K562 treated with DMSO at 1 percent for 4 hours (cell line): ENCODE data around the gene MAB21L3. TPM values are rescaled to one million over a fixed set of nuclear protein-coding genes. Genes with fewer than 3 reads are reported as not detected.

ENCODE experiments used
- total RNA-seq: library from RNA; unstranded; fragments of 300-600 nt; gene quantifications from 2 replicates; pipeline ENCODE4 v1.2.3, GENCODE V29; 2022; ENCODE audit not compliant: insufficient read depth

MAB21L3 gene
- total RNA-seq = not detected in 2 replicates

DNA sequence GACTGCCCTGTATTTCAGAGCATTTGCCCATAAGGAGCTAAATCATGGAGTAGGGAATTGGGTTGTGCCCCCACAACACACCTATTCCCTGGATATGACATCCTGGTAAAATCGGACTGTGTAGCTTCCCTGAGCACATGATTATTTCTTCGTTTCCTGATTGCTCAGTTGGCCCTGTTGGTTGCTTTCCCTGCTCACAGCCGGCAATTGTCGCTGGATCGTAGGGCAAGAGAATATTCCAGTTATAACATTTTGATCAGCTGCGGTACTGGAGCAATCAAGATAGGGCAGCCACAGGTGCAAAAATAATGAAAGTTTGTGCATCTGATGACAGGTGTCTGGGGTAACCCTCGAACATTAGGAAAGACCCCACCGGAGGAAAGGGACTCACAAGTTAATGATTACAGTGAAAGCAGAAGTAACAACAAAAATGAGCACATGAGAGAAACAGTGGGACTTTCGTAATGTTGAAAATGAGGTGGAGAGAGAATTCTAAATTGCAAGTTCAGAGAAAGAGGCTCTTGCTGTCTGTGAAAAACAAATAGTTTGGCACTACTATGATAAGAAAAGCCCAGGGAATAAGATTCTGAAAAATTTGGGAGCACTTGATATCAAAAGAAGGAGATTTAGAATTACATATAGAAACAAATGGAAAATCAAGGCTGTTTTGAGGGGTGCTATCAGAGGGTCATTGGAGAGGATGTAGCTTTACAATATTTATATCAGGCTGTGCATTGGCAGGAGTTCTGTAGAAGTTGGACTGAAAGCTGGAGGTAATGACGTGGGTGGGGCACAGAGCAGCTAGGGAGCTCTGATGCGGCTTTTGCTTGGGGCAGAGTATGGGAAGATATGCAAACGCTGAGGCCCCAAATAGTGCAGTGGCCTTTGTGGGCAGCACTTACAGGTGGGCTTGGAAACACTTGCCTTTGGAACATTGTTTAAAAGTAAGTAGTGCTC is at the start of gene MAB21L3:
MAB21L3 (plus strand) TSS at position 833 of the 957 bp plus-strand sequence. CDS start 1,217 bp downstream, outside the sequence.

Other genes with a start within 250 kb of the MAB21L3 start
- 0.27 and 0.97 TPM in 2 replicates for gene SLC22A15, start 134.9 kb upstream of the MAB21L3 start, total RNA-seq